AG04449 (cell line): ENCODE data around the gene LSM5.

Experiments used
- CTCF ChIA-PET: fragments of 350-600 bp; formaldehyde crosslinking; extraction: SDS; loops from one replicate; lab custom pipeline; 2021; ENCODE audit warnings: antibody characterized with exemption; lab: Yijun Ruan, JAX
- POLR2A ChIA-PET: fragments of 400-600, 350-600 bp; formaldehyde crosslinking; extraction: SDS; loops from one replicate; lab custom pipeline; 2020; ENCODE audit warnings: antibody characterized with exemption, inconsistent platforms; lab: Yijun Ruan, JAX
- DNase-seq: peaks from one replicate; pipeline ENCODE4 v3.0.0-alpha.2; 2010; ENCODE audit warnings: low read depth, low spot score
- H3K4me3 ChIP-seq: 2 replicates; pipeline ENCODE4 v1.5.1; 2011; ENCODE audit warnings: low read depth, mild to moderate bottlenecking, control low read depth, low read length
- CTCF ChIP-seq: IDR thresholded peaks from one replicate; pipeline ENCODE4 v1.5.1; 2011; ENCODE audit warnings: mild to moderate bottlenecking, moderate library complexity, low read length, control low read depth, inconsistent platforms; ENCODE audit not compliant: insufficient read depth; ENCODE audit errors: missing control alignments

Gene LSM5

DNA sequence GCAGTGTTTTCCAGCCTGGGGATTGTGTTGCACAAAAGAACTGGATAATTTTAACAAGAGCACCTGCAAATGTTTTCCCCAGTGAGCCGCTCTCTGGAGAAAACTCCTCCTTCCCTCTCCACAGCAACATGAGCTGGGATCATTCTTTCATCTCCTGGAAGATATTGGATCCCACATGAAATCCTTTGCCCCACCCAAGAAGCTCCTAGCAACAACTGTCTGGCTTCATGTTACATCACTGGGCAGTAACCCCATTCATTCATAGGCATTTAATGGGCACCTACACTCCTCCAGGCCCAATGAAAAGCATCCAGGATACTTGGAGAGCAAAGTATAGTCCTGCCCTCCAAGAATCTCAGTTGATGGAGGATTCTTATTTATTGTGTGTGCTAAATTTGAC, 27.2 kb downstream of the LSM5 start:
- no peak for TF ChIP-seq CTCF
- no peak for DNase-seq
- no peak overlapping the region for H3K4me3 ChIP-seq
- POLR2A ChIA-PET = no interaction called here
- CTCF ChIA-PET = no interaction called here

- TF ChIP-seq CTCF = no peak
- DNase-seq = no peak
- ChIA-PET CTCF (no interaction called here), POLR2A (no interaction called here)
- H3K4me3 ChIP-seq = no peak overlapping the region
Observed at GRCh38 chr7:32462451-32462850, 27.7 kb downstream of the LSM5 start.

GRCh38 chr7:32461484-32461883, 28.7 kb downstream of the LSM5 start:
- no peak for TF ChIP-seq CTCF
- CTCF ChIA-PET = no interaction called here
- H3K4me3 ChIP-seq = no peak overlapping the region
- DNase-seq = no peak
- POLR2A ChIA-PET = no interaction called here

DNA sequence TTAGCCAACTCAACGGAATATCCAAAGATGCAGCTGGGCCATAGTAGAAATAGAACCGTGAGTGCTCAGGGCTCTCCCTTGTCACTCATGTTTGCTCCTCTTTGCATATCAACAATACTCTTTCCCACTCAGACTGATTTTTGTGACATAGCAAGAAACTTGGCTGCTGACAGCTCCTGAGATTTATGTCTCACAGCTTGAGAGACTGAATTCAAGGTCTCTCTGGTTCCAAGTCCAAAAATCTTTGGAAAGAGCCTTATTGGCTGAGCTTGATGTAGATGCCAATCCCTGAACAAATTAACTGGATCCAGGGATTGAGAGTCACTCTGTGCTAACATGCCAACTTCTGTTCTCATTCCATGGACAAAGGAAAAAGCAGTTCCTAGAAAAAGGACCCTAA, 30.4 kb downstream of the LSM5 start:
- no peak for DNase-seq
- ChIA-PET POLR2A (no interaction called here), CTCF (no interaction called here)
- no peak overlapping the region for H3K4me3 ChIP-seq
- TF ChIP-seq CTCF = no peak

DNA sequence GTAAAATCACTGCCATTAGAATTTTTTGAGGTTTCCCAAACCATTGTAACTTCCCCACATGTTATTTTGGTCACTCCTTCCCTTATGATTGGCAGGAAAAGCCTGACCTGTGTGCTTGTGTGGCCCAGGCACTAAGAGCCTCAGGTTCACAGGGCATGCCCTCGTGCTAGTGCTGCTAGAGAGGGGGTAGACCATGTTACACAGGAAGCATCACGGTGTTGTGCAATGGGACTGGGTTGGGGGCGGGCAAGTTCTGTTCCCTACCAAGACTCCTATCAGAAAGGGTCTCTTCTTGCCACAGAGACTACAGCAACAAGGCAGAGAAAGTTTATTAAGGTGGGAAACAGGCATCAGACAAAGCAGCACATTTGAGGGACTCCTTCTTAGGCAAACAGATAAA, 32.2 kb downstream of the LSM5 start:
- no peak for TF ChIP-seq CTCF
- H3K4me3 ChIP-seq = no peak overlapping the region
- ChIA-PET POLR2A (no interaction called here), CTCF (no interaction called here)
- DNase-seq = no peak

GRCh38 chr7:32453341-32454011, 36.7 kb downstream of the LSM5 start:
- DNase-seq = no peak
- no peak for TF ChIP-seq CTCF
- H3K4me3 ChIP-seq = no peak overlapping the region
- POLR2A ChIA-PET = no interaction called here
- CTCF ChIA-PET = no interaction called here
